Stromal cell of bone marrow (primary cell): ENCODE data around the gene CH25H.
A peak's percentile ranks its signal among the peaks of the same experiment; 100 is the strongest.
"Not testable (repeated sequence)": the region's sequence is repeated elsewhere in the genome, so short reads cannot be mapped to it uniquely, and the experiment has no call there.

Source experiments
- DNase-seq: peaks from one replicate; pipeline ENCODE4 v3.0.0-alpha.2; 2012; ENCODE audit warnings: low read depth

Gene CH25H

GRCh38 chr10:89197473-89197872 lies 9.6 kb downstream of the CH25H start:
- no peak for DNase-seq

GRCh38 chr10:89191301-89191700 lies 15.8 kb downstream of the CH25H start:
- DNase-seq = not testable (repeated sequence)

- DNase-seq = no peak
These were observed 17.8 kb downstream of the CH25H start for GRCh38 chr10:89189211-89189734.

GRCh38 chr10:89185658-89186057 lies 21.5 kb downstream of the CH25H start:
- no peak for DNase-seq

- DNase-seq = no peak
These were observed 22.5 kb downstream of the CH25H start for GRCh38 chr10:89184638-89185037.

- DNase-seq = no peak
These were observed 23.5 kb downstream of the CH25H start for GRCh38 chr10:89183571-89183970.

- DNase-seq = no peak
These were observed 24.2 kb downstream of the CH25H start for GRCh38 chr10:89182894-89183293.

- no peak for DNase-seq
These were observed 31.3 kb downstream of the CH25H start for GRCh38 chr10:89175816-89176215.

GRCh38 chr10:89173075-89173474 lies 34.0 kb downstream of the CH25H start:
- no peak for DNase-seq

GRCh38 chr10:89171996-89172395 lies 35.1 kb downstream of the CH25H start:
- DNase-seq = no peak

GRCh38 chr10:89171263-89171872 lies 35.7 kb downstream of the CH25H start:
- no peak for DNase-seq

GRCh38 chr10:89168354-89168900 lies 38.7 kb downstream of the CH25H start:
- not testable (repeated sequence) for DNase-seq

GRCh38 chr10:89167915-89168314 lies 39.2 kb downstream of the CH25H start:
- DNase-seq = no peak

- DNase-seq = no peak
These were observed 41.2 kb downstream of the CH25H start for GRCh38 chr10:89165923-89166322.

- DNase-seq = no peak
These were observed 42.2 kb downstream of the CH25H start for GRCh38 chr10:89164920-89165319.

GRCh38 chr10:89164080-89164479 lies 43.0 kb downstream of the CH25H start:
- DNase-seq = no peak

- no peak for DNase-seq
These were observed 43.7 kb downstream of the CH25H start for GRCh38 chr10:89163265-89163995.

- no peak for DNase-seq
These were observed 44.5 kb downstream of the CH25H start for GRCh38 chr10:89162596-89162995.

GRCh38 chr10:89160339-89160738 lies 46.8 kb downstream of the CH25H start:
- DNase-seq = no peak

- no peak for DNase-seq
These were observed 47.4 kb downstream of the CH25H start for GRCh38 chr10:89159761-89160160.

GRCh38 chr10:89159316-89159715 lies 47.8 kb downstream of the CH25H start:
- no peak for DNase-seq

GRCh38 chr10:89158446-89158845 lies 48.7 kb downstream of the CH25H start:
- DNase-seq = peak; percentile 86

GRCh38 chr10:89156161-89156835 lies 50.8 kb downstream of the CH25H start:
- no peak for DNase-seq
